Fibroblast of the aortic adventitia (primary cell): ENCODE measurements around the gene GEMIN5. TPM values are rescaled to one million over a fixed set of nuclear protein-coding genes. Genes with fewer than 3 reads are reported as not detected.

ENCODE experiments used
- DNase-seq: peaks from one replicate; pipeline ENCODE4 v3.0.0-alpha.2; 2010; ENCODE audit warnings: low read depth
- H3K4me3 ChIP-seq: 2 replicates; pipeline ENCODE4 v1.5.1; 2011; ENCODE audit warnings: low read depth, mild to moderate bottlenecking, control low read depth, low read length, moderate library complexity
- total RNA-seq: library from RNA; depleted of rRNA; stranded (reverse); fragments of >200 nt; gene quantifications from 2 replicates; pipeline ENCODE4 v1.2.3, GENCODE V29; 2012; ENCODE audit warnings: low replicate concordance
- TF ChIP-seq, protein P1 (sequence below): IDR thresholded peaks from 2 replicates; pipeline ENCODE4 v1.5.1; 2011; ENCODE audit warnings: mild to moderate bottlenecking, low read length, control low read depth, inconsistent platforms; ENCODE audit not compliant: insufficient read depth

Gene GEMIN5
- total RNA-seq, 1 donor = 18.2 TPM

DNA sequence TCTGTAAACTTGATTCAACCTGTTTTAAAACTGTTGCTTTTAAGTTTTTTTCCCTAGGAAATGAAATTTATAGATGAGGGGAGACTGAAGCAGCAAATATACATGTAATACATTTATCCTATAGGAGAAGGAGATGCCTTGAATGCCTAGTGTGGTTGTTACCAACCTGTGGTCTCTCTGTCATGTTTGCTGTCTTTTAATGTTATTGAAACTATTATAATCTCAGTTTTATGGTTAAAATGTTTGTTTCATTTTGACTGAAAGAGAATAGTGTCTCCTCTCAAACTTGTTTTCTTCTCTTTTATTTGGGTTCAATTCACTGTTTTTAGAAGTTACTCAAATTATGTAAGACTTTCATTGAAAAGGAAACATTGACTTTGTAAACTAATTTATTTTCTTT lies 18.7 kb upstream of the GEMIN5 start:
- TF ChIP-seq, protein P1, sequence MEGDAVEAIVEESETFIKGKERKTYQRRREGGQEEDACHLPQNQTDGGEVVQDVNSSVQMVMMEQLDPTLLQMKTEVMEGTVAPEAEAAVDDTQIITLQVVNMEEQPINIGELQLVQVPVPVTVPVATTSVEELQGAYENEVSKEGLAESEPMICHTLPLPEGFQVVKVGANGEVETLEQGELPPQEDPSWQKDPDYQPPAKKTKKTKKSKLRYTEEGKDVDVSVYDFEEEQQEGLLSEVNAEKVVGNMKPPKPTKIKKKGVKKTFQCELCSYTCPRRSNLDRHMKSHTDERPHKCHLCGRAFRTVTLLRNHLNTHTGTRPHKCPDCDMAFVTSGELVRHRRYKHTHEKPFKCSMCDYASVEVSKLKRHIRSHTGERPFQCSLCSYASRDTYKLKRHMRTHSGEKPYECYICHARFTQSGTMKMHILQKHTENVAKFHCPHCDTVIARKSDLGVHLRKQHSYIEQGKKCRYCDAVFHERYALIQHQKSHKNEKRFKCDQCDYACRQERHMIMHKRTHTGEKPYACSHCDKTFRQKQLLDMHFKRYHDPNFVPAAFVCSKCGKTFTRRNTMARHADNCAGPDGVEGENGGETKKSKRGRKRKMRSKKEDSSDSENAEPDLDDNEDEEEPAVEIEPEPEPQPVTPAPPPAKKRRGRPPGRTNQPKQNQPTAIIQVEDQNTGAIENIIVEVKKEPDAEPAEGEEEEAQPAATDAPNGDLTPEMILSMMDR = no peak
- no peak overlapping the region for H3K4me3 ChIP-seq
- DNase-seq = no peak

DNA sequence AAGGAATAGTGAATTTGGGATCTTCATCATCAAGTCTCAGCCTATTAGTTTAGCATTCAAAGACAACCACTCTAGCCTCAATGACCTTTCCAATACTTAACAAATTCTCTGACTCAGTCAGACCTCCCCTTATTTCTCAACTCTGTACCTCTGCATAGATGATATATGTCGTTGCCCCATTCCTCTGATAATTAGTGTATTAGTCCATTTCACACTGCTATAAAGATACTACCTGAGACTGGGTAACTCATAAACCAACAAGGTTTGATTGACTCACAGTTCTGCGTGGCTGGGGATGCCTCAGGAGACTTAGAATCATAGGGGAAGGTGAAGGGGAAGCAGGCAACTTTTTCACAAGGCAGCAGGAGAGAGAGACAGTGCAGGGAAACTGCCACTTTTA lies 11.8 kb upstream of the GEMIN5 start:
- TF ChIP-seq, protein P1 = no peak
- H3K4me3 ChIP-seq = no peak overlapping the region
- DNase-seq = no peak

DNA sequence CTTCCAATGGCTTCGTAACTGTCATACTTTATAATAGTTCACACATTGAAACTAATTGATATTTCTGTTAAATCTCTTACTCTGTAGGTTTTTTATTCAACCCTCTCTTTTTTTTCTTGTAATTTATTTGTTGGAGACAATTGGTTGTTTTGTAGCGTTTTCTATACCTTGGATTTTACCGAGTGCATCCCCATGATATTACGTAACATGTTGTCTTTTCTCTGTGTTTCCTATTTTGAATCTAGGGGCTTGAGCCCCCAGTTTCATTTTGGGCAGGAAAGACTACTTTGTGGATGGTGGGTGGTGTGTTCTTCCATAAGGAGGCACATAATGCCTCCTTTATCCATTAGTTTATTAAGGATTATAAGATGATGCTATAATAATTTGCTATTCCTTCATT lies 10.3 kb upstream of the GEMIN5 start:
- TF ChIP-seq, protein P1 = no peak
- DNase-seq = no peak
- no peak overlapping the region for H3K4me3 ChIP-seq

DNA sequence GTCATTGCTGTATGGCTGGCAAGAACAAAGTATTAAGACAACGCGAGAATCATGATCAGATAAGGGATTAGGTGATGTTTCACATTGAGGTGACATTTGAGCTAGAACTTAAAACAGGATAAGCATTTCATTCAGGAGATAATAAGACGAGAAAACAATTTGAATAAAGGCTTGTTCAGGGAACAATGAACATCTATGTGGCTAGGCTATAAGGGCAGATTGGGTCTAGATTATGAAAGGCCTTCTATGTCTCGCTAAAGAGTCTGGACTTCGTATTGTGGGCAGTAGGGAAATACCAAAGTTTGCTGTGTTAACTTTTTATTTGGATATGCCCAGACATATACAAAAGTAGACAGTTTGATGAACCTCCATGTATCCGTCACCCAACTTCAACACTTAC lies 9.8 kb upstream of the GEMIN5 start:
- TF ChIP-seq, protein P1 = no peak
- no peak overlapping the region for H3K4me3 ChIP-seq

DNA sequence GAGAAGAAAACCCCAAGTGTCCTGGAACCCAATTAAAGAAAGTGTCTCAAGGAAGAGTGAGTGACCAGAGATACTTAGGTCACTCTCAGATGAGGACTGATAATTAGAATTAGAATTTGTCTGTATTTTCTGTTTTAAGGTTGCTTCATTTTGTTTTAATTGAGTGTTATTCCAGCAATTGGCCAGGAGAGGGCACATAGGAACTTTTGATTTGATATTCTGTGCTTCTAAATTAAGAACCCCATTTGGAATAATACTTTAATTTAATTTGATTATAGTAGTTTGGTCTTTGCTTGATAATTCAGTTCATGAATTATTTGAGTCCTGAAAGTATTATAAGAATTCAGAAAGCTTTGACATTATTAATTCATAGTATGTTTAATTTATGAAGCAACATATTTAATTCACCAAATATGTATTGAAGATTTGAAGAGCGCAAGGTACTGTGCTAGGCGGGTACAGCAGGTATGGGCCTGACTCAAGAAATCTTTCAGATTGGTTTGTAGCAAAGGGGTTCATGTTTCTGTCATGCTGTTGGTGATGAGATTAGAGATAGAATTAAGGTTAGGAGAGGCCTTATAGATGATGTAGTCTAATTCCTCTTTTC lies 7.8 kb upstream of the GEMIN5 start:
- DNase-seq = peak; percentile 51
- no peak overlapping the region for H3K4me3 ChIP-seq
- TF ChIP-seq, protein P1 = peak; percentile 65

More for the DNA sequence above, 9.8 kb upstream of the GEMIN5 start:
- no peak for DNase-seq

DNA sequence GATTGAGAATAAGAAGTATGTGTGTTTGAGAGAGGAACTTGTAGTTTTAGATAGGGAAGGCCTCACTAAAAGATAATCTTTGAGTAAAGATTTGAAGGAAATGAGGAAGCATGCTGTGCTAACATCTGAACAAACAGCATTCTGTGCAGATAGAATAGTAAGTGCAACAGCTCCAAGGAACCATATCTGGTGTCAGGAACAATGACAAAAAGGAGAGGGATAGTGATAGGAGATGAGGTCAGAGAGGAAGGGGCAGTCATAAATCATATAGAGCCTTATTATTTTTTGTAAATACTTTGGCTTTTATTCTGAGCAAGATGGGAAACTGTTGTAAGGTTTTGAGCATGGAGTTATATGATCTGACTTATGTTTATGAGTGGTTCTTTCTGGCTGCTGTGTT lies 6.7 kb upstream of the GEMIN5 start:
- no peak for DNase-seq
- no peak overlapping the region for H3K4me3 ChIP-seq
- TF ChIP-seq, protein P1 = no peak

DNA sequence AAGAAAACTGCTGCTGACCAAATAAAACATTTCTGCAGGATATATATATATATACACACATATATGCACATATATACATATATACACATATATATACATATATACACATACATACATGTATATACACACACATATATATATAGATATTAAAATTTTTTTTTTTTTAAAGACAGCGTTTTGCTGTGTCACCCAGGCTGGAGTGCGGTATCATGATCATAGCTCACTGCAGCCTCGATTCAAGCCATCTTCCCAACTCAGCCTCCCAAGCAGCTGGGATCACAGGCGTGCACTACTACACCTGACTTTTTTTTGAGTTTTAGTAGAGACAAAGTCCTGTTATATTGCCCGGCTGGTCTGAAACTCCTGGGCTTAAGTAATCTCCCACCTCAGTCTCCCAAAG lies 5.5 kb upstream of the GEMIN5 start:
- DNase-seq = no peak
- TF ChIP-seq, protein P1 = no peak
- H3K4me3 ChIP-seq = no peak overlapping the region
